IPS-20b (cell line): ENCODE data around the gene TTC21B.

Source experiments
- H3K27ac ChIP-seq: one replicate; pipeline ENCODE4 v1.5.1; 2013; ENCODE audit warnings: low read length
- H3K27me3 ChIP-seq: 2 replicates; pipeline ENCODE4 v1.6.1; 2013; ENCODE audit warnings: mild to moderate bottlenecking, low read length, inconsistent platforms; ENCODE audit not compliant: insufficient read depth
- H3K36me3 ChIP-seq: 2 replicates; pipeline ENCODE4 v1.6.1; 2013; ENCODE audit warnings: low read depth, mild to moderate bottlenecking, inconsistent platforms, low read length, moderate library complexity; ENCODE audit not compliant: insufficient read depth
- H3K4me1 ChIP-seq: 2 replicates; pipeline ENCODE4 v1.6.1; 2013; ENCODE audit warnings: mild to moderate bottlenecking, control low read depth, inconsistent platforms, low read length, moderate library complexity; ENCODE audit not compliant: insufficient read depth
- H3K4me3 ChIP-seq: 2 replicates; pipeline ENCODE4 v1.5.1; 2013; ENCODE audit warnings: mild to moderate bottlenecking, low read length, inconsistent platforms
- H3K9ac ChIP-seq: 2 replicates; pipeline ENCODE4 v1.6.1; 2013; ENCODE audit warnings: low read depth, mild to moderate bottlenecking, inconsistent platforms, low read length, moderate library complexity
- H3K9me3 ChIP-seq: 2 replicates; pipeline ENCODE4 v1.6.1; 2013; ENCODE audit warnings: mild to moderate bottlenecking, low read depth, low read length, inconsistent platforms; ENCODE audit not compliant: insufficient read depth

Gene TTC21B

GRCh38 chr2:165833156-165833555 lies 120.4 kb downstream of the TTC21B start:
- Histone ChIP-seq H3K9ac (no peak overlapping the region), H3K4me3 (no peak overlapping the region), H3K36me3 (no peaks in the 10 kb centered on the region), H3K27ac (no peak overlapping the region), H3K4me1 (peaks cover 5% of the 10 kb centered on the region; the same call in 1 of the 2 replicates), H3K9me3 (no peaks in the 10 kb centered on the region), H3K27me3 (no peaks in the 10 kb centered on the region)

- H3K27ac ChIP-seq: no peak overlapping the region
- H3K9me3 ChIP-seq: no peaks in the 10 kb centered on the region
- no peaks in the 10 kb centered on the region for H3K27me3 ChIP-seq
- no peaks in the 10 kb centered on the region for H3K4me1 ChIP-seq
- H3K9ac ChIP-seq: no peak overlapping the region
- no peak overlapping the region for H3K4me3 ChIP-seq
- no peaks in the 10 kb centered on the region for H3K36me3 ChIP-seq
These were observed 125.7 kb downstream of the TTC21B start for GRCh38 chr2:165827921-165828276.

GRCh38 chr2:165827016-165827920 lies 126.3 kb downstream of the TTC21B start:
- Histone ChIP-seq H3K27me3 (no peaks in the 10 kb centered on the region), H3K36me3 (no peaks in the 10 kb centered on the region), H3K4me3 (no peak overlapping the region), H3K4me1 (no peaks in the 10 kb centered on the region), H3K9ac (no peak overlapping the region), H3K9me3 (no peaks in the 10 kb centered on the region), H3K27ac (no peak overlapping the region)

- no peak overlapping the region for H3K27ac ChIP-seq
- H3K4me3 ChIP-seq: no peak overlapping the region
- no peaks in the 10 kb centered on the region for H3K27me3 ChIP-seq
- H3K4me1 ChIP-seq: peaks cover 3% of the 10 kb centered on the region; the same call in 1 of the 2 replicates
- no peaks in the 10 kb centered on the region for H3K36me3 ChIP-seq
- no peak overlapping the region for H3K9ac ChIP-seq
- H3K9me3 ChIP-seq: no peaks in the 10 kb centered on the region
These were observed 128.5 kb downstream of the TTC21B start for GRCh38 chr2:165825041-165825440.
